DMS 273 (cell line): ENCODE data around the gene OR1I1.
A peak's percentile ranks its signal among the peaks of the same experiment; 100 is the strongest.
"Not testable (repeated sequence)": the region's sequence is repeated elsewhere in the genome, so short reads cannot be mapped to it uniquely, and the experiment has no call there.

ENCODE experiments used
- DNase-seq: peaks from one replicate; lab custom pipeline; 2025; ENCODE audit not compliant: unreplicated experiment; lab: John Stamatoyannopoulos, UW

The OR1I1 gene

GRCh38 chr19:15097980-15098379 is 16.0 kb downstream of the OR1I1 start:
- not testable (repeated sequence) for DNase-seq

GRCh38 chr19:15098460-15098859 is 16.4 kb downstream of the OR1I1 start:
- no peak for DNase-seq

- no peak for DNase-seq
Measured at GRCh38 chr19:15099017-15099582, 17.1 kb downstream of the OR1I1 start.

GRCh38 chr19:15101479-15102082 is 19.6 kb downstream of the OR1I1 start:
- DNase-seq, result peak; percentile 59

GRCh38 chr19:15104003-15104402 is 22.0 kb downstream of the OR1I1 start:
- DNase-seq, result no peak

GRCh38 chr19:15104411-15104810 is 22.4 kb downstream of the OR1I1 start:
- DNase-seq, result no peak

GRCh38 chr19:15105044-15105443 is 23.0 kb downstream of the OR1I1 start:
- DNase-seq, result no peak

DNA sequence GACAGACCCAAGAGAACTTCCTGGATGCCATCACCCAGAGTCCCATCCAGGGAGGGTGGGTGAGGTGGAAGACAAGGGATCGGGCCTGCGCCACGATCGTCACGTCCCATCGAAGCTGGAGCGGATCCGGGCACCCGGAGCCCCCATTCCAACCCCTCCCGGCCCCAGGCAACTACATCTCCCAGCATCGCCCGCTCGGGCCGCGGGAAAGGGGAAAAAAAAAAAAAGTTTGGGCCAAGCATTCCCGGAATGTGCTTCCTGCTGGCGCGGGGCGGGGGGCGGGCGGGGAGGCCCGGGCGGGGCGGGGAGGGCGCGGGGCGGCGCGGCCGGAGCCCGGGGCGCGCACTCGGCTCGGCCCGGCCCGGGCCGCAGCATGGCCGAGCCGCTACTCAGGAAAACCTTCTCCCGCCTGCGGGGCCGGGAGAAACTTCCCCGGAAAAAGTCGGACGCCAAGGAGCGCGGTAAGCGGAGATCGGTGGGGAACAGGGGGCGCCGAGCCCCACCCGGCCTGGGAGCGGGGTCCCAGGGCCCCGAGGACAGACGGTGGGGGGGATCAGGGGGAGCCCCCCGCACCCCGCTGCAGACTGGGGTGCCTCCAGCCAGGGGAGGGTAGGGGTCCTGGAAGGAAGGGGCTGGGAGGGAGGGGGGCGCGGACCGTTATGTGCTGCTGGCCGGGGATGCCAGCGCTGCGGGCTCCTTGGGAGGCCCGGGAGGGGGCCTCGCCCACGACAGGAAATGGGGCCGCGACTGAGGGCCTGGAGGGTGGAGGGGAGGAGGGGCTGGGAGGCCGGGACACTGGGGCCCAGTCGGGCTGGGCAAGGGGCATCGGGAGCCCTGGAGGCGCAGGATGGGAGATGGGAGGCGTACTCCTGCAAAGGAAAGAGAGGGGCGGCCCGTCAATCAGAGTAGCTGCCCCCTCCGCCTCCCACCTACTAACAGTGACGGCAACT is 25.3 kb downstream of the OR1I1 start, which contains the start of gene SYDE1:
Gene SYDE1 (plus strand): TSS at position 341 of the 950 bp plus-strand sequence. CDS start 33 bp downstream, at position 374.
- peak; percentile 66 for DNase-seq

GRCh38 chr19:15108145-15108844 is 26.3 kb downstream of the OR1I1 start:
- no peak for DNase-seq

DNA sequence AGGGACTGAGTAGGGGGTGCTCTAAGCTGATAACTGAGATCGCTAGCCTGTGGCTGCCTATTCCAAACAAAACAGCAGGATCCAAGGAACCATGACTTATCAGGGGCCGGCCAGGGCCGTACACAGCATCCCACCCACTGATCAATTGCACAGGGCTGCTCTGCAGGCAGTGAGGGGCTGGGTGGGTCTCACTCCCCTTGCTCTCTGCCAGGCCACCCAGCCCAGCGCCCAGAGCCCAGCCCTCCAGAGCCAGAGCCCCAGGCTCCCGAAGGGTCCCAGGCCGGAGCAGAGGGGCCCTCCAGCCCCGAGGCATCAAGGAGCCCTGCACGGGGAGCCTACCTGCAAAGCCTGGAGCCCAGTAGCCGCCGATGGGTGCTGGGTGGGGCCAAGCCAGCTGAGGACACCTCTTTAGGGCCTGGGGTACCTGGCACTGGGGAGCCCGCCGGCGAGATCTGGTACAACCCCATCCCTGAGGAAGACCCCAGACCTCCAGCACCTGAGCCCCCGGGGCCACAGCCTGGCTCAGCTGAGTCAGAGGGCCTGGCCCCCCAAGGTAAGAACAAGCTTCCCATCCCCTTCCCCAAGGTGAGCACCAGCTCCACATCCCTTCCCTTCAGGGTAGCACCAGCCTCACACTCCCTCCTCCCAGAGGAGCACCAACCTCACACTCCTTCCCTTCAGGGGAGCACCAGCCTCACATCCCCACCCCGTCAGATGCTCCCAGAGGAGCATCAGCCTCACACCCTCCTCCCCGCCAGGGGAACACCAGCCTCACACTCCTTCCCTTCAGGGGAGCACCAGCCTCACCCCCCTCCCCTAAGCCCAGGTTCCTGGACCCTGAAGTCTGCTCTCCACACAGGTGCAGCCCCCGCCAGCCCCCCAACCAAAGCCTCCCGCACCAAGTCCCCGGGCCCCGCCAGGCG is 27.1 kb downstream of the OR1I1 start:
- DNase-seq, result no peak

GRCh38 chr19:15109768-15110417 is 27.9 kb downstream of the OR1I1 start:
- DNase-seq, result no peak

DNA sequence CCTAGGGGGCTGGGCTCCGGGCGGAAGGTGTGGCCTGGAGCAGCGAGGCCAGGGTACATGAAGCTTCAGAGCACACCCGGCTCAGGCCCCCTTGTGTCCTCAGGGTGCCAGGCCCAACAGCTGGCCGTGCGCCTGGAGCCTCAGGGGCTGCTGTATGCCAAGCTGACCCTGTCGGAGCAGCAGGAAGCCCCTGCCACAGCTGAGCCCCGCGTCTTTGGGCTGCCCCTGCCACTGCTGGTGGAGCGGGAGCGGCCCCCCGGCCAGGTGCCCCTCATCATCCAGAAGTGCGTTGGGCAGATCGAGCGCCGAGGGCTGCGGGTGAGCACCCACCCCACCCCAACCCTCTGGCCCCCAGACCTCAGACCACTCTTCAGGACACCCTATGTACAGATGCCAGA is 28.4 kb downstream of the OR1I1 start:
- DNase-seq, result no peak

DNA sequence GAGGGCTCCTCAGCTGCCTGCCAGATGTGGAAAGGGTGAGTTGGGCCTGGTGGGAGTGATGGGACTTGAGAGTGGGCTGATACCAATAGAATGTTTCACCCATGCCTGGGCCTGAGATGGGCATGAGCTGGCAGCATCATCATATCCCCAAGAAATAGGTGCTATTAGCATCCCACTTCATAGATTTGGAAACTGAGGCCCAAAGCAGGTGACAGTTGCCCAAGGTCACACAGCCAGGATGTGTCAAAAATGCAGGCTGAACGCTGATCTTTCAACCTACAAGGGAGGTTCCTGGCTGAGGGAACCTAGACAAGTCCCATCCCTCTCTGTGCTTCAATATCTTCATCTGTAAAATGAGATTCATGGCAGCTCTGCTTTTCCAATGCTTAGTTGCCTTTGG is 29.7 kb downstream of the OR1I1 start:
- DNase-seq, result no peak

DNA sequence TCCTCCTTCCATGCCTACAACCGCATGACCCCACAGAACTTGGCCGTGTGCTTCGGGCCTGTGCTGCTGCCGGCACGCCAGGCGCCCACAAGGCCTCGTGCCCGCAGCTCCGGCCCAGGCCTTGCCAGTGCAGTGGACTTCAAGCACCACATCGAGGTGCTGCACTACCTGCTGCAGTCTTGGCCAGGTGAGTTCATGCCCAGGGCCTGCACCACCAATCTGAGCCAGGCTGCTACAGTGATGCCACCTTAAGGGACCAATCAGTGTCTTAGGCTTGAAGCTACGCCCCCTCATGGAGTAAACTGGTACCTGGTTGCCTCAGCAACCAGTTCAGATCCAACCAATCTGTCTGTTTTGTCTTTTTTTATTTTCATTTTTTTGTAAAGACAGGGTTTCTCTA is 30.4 kb downstream of the OR1I1 start:
- peak; percentile 25 for DNase-seq

GRCh38 chr19:15113245-15114152 is 31.5 kb downstream of the OR1I1 start:
- DNase-seq, result peak; percentile 32

DNA sequence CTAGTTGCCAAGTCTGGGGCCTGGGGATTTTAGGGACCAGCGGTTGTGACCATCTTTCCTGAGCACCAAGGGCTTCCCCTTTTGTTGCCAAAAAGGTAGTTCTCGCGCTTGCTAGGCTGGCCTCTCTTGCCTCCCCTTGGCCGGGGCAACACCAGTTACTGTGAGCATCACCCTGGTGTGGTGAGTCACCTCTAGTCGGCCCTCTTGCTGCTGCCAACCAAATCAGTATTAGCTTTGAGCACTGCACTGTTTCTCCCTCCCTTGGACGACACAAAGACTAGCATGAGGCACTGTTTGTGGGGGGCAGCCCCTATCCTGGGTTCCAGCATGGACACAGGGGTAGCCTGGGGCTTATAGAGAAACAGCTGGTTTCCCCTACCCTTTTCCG is 32.1 kb downstream of the OR1I1 start:
- DNase-seq, result no peak

- no peak for DNase-seq
Measured at GRCh38 chr19:15115080-15115479, 33.1 kb downstream of the OR1I1 start.

DNA sequence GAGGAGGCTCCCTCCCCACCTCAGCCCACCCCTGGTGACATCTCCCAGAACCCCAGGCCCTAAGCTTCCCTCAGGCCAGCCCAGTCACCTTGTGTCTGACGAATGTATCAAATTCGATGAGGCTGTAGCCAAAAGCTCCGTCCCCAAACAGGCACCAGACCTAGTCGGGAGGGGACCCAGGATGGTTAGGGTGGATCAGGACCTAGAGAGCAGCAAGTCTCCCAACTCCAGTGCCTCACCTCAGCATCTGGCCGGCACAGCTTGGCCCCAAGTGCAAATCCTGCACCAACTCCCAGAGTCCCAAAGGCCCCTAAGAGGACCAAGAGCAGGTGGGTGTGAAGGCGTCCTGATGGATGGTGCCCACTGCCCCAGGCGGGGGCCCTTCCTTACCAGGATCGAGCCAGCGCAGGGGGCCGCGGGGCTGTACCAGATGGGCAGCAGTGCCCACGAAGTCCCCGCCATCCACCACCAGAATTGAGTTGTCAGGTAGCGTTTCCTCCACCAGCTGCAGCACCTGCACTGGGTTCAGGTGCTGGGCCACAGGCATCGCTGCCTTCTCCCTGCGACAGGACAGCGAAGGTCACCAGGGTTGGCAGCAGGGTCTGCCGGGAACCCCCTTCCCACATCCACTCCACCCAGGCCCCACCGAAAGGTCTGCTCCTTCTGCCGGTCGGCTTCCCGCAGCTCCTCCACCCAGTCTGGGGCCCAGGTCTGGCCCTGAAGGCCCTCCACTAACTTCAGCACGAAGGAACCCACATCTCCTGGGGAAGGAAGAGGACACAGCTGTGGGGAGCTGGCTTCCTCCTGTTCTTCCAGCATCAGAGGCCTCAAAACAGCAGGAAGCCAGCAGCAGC is 34.0 kb downstream of the OR1I1 start:
- no peak for DNase-seq
